GM08714 (cell line): ENCODE results near the gene UPK1A.
A peak's percentile ranks its signal among the peaks of the same experiment; 100 is the strongest.
"Not testable (repeated sequence)": the region's sequence is repeated elsewhere in the genome, so short reads cannot be mapped to it uniquely, and the experiment has no call there.

Source experiments
- H3K4me3 ChIP-seq: fragments of 200-500 bp; sonication (Bioruptor generic); 2 replicates; pipeline ENCODE4 v1.5.1; 2014; ENCODE audit warnings: mild to moderate bottlenecking, low read length, inconsistent platforms
- ZNF274 ChIP-seq: IDR thresholded peaks from 2 replicates; pipeline ENCODE4 v1.6.1; 2012; ENCODE audit warnings: mild to moderate bottlenecking, low read depth, low read length

Gene UPK1A

GRCh38 chr19:35639863-35640262 is 26.5 kb upstream of the UPK1A start:
- no peak for TF ChIP-seq ZNF274
- H3K4me3 ChIP-seq = no peak overlapping the region

GRCh38 chr19:35641515-35642151 is 24.7 kb upstream of the UPK1A start, which contains the start of gene ETV2:
TSS of gene ETV2 (plus strand) at chr19:35641745. CDS start at chr19:35642461, 716 bp downstream.
- no peak for TF ChIP-seq ZNF274
- no peak within 1 kb of the TSS for H3K4me3 ChIP-seq

- no peak for TF ChIP-seq ZNF274
- H3K4me3 ChIP-seq = no peak overlapping the region
Measured at GRCh38 chr19:35642312-35642711, 24.0 kb upstream of the UPK1A start.

GRCh38 chr19:35642798-35643254 is 23.5 kb upstream of the UPK1A start:
- peak overlapping the region; percentile 55; the same call in 1 of the 2 replicates for H3K4me3 ChIP-seq
- TF ChIP-seq ZNF274 = no peak

- TF ChIP-seq ZNF274 = no peak
- peak overlapping the region; percentile 55 for H3K4me3 ChIP-seq
Measured at GRCh38 chr19:35643255-35644205, 22.8 kb upstream of the UPK1A start.

GRCh38 chr19:35644206-35644986 is 21.9 kb upstream of the UPK1A start:
- no peak for TF ChIP-seq ZNF274
- peak overlapping the region; percentile 55 for H3K4me3 ChIP-seq

- peak overlapping the region; percentile 51 for H3K4me3 ChIP-seq
- TF ChIP-seq ZNF274 = no peak
Measured at GRCh38 chr19:35644987-35645679, 21.2 kb upstream of the UPK1A start.

GRCh38 chr19:35645680-35646511 is 20.4 kb upstream of the UPK1A start:
- no peak overlapping the region for H3K4me3 ChIP-seq
- TF ChIP-seq ZNF274 = no peak

GRCh38 chr19:35648017-35648961 is 18.0 kb upstream of the UPK1A start, which contains the start of gene COX6B1:
TSS of gene COX6B1 (plus strand) at chr19:35648323. CDS start at chr19:35651244, 2,921 bp downstream.
- H3K4me3 ChIP-seq = peak within 1 kb of the TSS; percentile 85
- TF ChIP-seq ZNF274 = no peak

- no peak for TF ChIP-seq ZNF274
- no peak overlapping the region for H3K4me3 ChIP-seq
Measured at GRCh38 chr19:35650581-35650980, 15.7 kb upstream of the UPK1A start.

- not testable (repeated sequence) for H3K4me3 ChIP-seq
Measured at GRCh38 chr19:35654828-35655227, 11.5 kb upstream of the UPK1A start.

- H3K4me3 ChIP-seq = no peak overlapping the region
Measured at GRCh38 chr19:35655600-35655999, 10.7 kb upstream of the UPK1A start.

More at GRCh38 chr19:35655600-35655999, 10.7 kb upstream of the UPK1A start:
- no peak for TF ChIP-seq ZNF274
